Lower lobe of right lung (tissue), 2 donors: Measurements from ENCODE around the gene ZMIZ1. TPM values are rescaled to one million over a fixed set of nuclear protein-coding genes. Genes with fewer than 3 reads are reported as not detected.
A peak's percentile ranks its signal among the peaks of the same experiment; 100 is the strongest.

ENCODE experiments used
- ATAC-seq, 2 donors: fragments of 200-7000 bp; cut with Tn5 transposase; one replicate each; pipeline ENCODE4 v1.9.1; 2020 to 2022; ENCODE audit warnings: mild to moderate bottlenecking in 2 of 2, moderate library complexity in 2 of 2
- DNase-seq: peaks from one replicate; pipeline ENCODE4 v3.0.0-alpha.2; 2020
- H3K27ac ChIP-seq: fragments of 200-600 bp; one replicate; pipeline ENCODE4 v1.8.0; 2022
- H3K27me3 ChIP-seq: fragments of 200-600 bp; one replicate; pipeline ENCODE4 v1.8.0; 2022; ENCODE audit warnings: low read depth
- H3K36me3 ChIP-seq: fragments of 200-600 bp; one replicate; pipeline ENCODE4 v1.8.0; 2022; ENCODE audit warnings: mild to moderate bottlenecking
- H3K4me1 ChIP-seq: fragments of 200-600 bp; one replicate; pipeline ENCODE4 v1.8.0; 2022
- H3K4me3 ChIP-seq: fragments of 200-600 bp; one replicate; pipeline ENCODE4 v1.8.0; 2022; ENCODE audit warnings: mild to moderate bottlenecking
- H3K9me3 ChIP-seq: fragments of 200-600 bp; one replicate; pipeline ENCODE4 v1.8.0; 2022
- CTCF ChIP-seq: fragments of 200-600 bp; IDR thresholded peaks from one replicate; pipeline ENCODE4 v1.8.0; 2022; ENCODE audit warnings: antibody characterized with exemption, mild to moderate bottlenecking
- intact Hi-C: fragments of 100-400 bp; cut with DNase I; formaldehyde crosslinking; loops from one replicate; pipeline ENCODE4 v1.11.0; 2022
- total RNA-seq: library from RNA; stranded (reverse); fragmentation: NEBNext Ultra II Directional; extraction: Animal tissue kit (Norgen Biotek cat#: 25700); gene quantifications from one replicate; pipeline ENCODE4 v1.2.1, GENCODE V29; 2021
- donor health status: DM: no; HTN: yes; CAD: no; lungs with severe emphysema.

Gene ZMIZ1
- total RNA-seq, 1 donor from 2014 or later, result 102 TPM

DNA sequence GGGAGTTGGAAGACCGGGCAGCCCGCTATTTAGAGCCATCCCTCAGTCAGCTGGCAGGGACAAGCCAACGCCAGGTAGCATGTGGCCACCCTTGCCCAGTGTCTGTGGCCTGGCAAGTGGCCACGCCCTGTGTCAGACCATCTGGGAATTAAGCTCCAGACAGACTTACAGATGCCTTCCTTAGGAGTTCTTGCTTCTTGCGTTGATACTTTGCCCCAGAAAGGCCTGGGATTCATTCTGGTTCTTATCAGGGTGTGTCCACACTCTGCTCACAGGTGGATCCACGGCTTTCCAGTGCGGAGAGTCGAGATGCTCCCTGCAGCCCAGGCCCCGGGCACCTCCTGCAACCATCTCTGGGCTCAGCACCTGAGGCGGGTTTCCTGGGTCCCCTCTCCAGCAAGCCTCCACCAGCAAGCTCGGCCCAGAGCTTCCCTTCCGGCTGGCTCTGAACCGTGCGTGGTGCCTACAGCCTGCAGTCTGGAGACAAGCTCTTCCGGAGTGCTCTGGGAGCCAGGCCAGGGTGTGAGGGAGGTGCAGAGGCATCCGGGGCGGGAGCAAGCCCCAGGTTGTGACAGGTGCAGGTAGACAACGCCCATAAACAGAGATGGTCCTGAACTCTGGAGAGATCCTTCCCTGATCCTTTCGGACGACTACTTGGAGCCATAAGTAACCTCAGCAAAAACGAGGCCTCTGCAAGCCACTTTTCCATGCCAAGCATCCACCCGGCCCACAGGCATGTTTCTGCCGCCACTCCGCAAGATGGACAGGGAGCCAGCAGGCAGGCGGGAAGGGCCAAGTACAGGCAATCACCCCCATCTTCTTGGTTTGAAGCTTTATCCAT, 246.2 kb downstream of the ZMIZ1 start:
- ATAC-seq (no peak), DNase-seq (peak; percentile 41)
- no peaks in the 10 kb centered on the region for H3K9me3 ChIP-seq
- peaks cover 19% of the 10 kb centered on the region for H3K4me1 ChIP-seq
- H3K27ac ChIP-seq, result no peak overlapping the region
- H3K36me3 ChIP-seq, result peaks cover 55% of the 10 kb centered on the region
- intact Hi-C loops, result no loop called here
- no peak overlapping the region for H3K4me3 ChIP-seq
- TF ChIP-seq CTCF, result no peak
- no peaks in the 10 kb centered on the region for H3K27me3 ChIP-seq

GRCh38 chr10:79315602-79315920, 246.8 kb downstream of the ZMIZ1 start:
- no peak overlapping the region for H3K27ac ChIP-seq
- H3K4me1 ChIP-seq, result peaks cover 19% of the 10 kb centered on the region
- intact Hi-C loops, result no loop called here
- H3K36me3 ChIP-seq, result peaks cover 49% of the 10 kb centered on the region
- no peak for DNase-seq
- no peak overlapping the region for H3K4me3 ChIP-seq
- ATAC-seq, result no peak
- H3K9me3 ChIP-seq, result no peaks in the 10 kb centered on the region
- TF ChIP-seq CTCF, result no peak
- no peaks in the 10 kb centered on the region for H3K27me3 ChIP-seq

DNA sequence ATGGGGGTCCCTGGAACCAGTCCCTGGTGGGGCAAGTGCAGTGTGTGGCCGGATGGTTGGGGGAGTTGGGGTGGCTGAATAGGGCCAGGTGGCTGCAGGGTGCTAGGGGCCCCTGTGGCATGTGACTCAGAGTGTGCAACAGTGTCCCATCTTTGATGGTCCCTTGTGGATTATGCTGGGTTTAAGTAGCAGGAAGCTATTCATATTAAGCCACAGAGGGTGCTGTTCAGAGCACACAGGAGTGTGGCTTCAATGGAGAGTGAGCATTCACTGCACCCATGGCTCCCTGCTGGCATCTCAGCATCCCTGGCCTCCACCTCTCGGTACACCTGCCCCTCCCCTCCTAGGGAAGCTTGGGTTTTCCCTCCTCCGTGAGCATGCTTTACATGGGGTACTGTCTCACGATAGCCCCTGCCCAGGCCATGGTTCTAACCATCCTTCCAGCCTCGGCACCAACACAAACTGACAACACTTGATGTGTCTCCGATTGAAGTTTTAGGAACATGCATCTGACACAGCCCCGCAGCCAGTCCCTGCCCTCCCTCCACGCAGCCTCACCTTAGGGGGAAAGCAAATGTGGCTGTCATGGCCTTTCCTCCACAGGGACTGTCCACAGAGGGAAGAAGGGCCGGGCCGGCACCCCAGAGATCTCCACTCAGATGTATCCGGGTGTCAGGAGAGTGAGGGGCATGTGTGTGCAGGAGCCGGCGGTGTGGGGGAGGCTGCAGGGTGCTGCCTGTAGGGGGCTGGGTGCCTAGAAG, 248.1 kb downstream of the ZMIZ1 start:
- Histone ChIP-seq H3K36me3 (peaks cover 36% of the 10 kb centered on the region), H3K27me3 (no peaks in the 10 kb centered on the region), H3K4me1 (peaks cover 19% of the 10 kb centered on the region), H3K4me3 (no peak overlapping the region), H3K27ac (no peak overlapping the region), H3K9me3 (no peaks in the 10 kb centered on the region)
- ATAC-seq (peak; percentile 11 to 14), DNase-seq (peak; percentile 20)
- intact Hi-C loops, result no loop called here
- TF ChIP-seq CTCF, result no peak

GRCh38 chr10:79318369-79318768, 249.6 kb downstream of the ZMIZ1 start:
- peak; percentile 32 for DNase-seq
- peaks cover 26% of the 10 kb centered on the region for H3K4me1 ChIP-seq

More at GRCh38 chr10:79318369-79318768, 249.6 kb downstream of the ZMIZ1 start:
- no peaks in the 10 kb centered on the region for H3K27me3 ChIP-seq
- intact Hi-C loops, result no loop called here
- H3K27ac ChIP-seq, result no peak overlapping the region
- H3K36me3 ChIP-seq, result peaks cover 21% of the 10 kb centered on the region
- no peak for ATAC-seq
- no peaks in the 10 kb centered on the region for H3K9me3 ChIP-seq
- no peak for TF ChIP-seq CTCF
- no peak overlapping the region for H3K4me3 ChIP-seq
